Adrenal gland (tissue), 5 donors: ENCODE measurements around the gene CMYA5.

Experiments used
- CTCF ChIP-seq, 6 experiments: fragments of 450-650 bp in 4 of 6; fragments of 200-600 bp in 2 of 6; sonication (generic) in 1 of 6; IDR thresholded peaks; 1 replicate in 5 of 6; 2 replicates in 1 of 6; pipeline versions ENCODE4 v1.5.1 to v1.8.0; 2016 to 2021; ENCODE audit warnings: antibody characterized with exemption in 6 of 6, mild to moderate bottlenecking in 2 of 6, moderate library complexity in 1 of 6
- POLR2A ChIP-seq, 2 donors: fragments of 450-650 bp; IDR thresholded peaks; one replicate each; pipeline ENCODE4 v1.6.1; 2017; ENCODE audit warnings: antibody characterized with exemption in 2 of 2, mild to moderate bottlenecking in 2 of 2, moderate library complexity in 1 of 2
- donor health status: DM: no; HTN: no; CAD: no.

- no peak for TF ChIP-seq CTCF (IDR thresholded peaks at IDR 0.05)
- no peak for TF ChIP-seq POLR2A (IDR thresholded peaks at IDR 0.05)
These were observed 48.2 kb upstream of the CMYA5 start for GRCh38 chr5:79641414-79641813.
